NCI-H1105 treated with DMSO at 0.1 percent for 48 hours (cell line): ENCODE results near the gene SYNGAP1.

ENCODE experiments used
- DNase-seq: peaks from one replicate; lab custom pipeline; 2025; lab: John Stamatoyannopoulos, UW

SYNGAP1 gene

DNA sequence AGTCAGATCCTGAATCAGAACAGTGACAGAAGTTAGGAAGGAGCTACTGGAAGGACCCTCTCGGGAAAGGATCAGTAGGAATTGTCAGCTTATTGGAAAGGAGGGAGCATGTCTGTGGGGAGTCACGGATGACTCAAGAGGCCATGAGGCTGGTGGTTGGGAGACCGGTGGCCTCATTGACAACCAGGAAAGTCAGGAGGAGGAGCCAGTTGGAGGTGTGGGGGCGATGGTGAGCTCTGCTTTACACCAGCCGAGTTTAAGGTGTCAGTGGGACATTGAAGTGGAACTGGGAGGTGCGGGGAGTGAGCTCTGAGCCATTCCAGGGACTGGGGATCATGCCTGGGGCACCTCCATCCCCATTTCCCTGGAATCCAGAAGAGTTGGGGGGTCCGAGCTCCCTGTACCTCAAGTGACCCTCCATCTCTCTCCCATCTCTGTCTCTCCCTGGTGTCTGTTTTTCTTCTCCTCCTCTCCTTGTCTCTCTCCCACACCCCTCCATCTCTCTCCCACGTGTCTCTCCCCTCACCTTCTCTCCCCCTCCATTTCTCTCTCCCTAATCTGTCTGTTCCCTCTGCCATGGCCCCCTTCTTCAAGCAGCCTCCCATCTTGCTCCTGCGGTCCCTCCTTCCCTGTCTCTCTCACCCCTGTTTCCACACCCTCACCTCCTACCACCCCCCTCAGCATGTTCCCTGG lies 20.2 kb downstream of the SYNGAP1 start:
- DNase-seq: no peak

- DNase-seq: no peak
These were observed 20.9 kb downstream of the SYNGAP1 start for GRCh38 chr6:33440649-33441309.

- no peak for DNase-seq
These were observed 21.6 kb downstream of the SYNGAP1 start for GRCh38 chr6:33441457-33441856.

GRCh38 chr6:33442283-33442682 lies 22.4 kb downstream of the SYNGAP1 start:
- DNase-seq: no peak

- DNase-seq: no peak
These were observed 23.2 kb downstream of the SYNGAP1 start for GRCh38 chr6:33443025-33443424.

DNA sequence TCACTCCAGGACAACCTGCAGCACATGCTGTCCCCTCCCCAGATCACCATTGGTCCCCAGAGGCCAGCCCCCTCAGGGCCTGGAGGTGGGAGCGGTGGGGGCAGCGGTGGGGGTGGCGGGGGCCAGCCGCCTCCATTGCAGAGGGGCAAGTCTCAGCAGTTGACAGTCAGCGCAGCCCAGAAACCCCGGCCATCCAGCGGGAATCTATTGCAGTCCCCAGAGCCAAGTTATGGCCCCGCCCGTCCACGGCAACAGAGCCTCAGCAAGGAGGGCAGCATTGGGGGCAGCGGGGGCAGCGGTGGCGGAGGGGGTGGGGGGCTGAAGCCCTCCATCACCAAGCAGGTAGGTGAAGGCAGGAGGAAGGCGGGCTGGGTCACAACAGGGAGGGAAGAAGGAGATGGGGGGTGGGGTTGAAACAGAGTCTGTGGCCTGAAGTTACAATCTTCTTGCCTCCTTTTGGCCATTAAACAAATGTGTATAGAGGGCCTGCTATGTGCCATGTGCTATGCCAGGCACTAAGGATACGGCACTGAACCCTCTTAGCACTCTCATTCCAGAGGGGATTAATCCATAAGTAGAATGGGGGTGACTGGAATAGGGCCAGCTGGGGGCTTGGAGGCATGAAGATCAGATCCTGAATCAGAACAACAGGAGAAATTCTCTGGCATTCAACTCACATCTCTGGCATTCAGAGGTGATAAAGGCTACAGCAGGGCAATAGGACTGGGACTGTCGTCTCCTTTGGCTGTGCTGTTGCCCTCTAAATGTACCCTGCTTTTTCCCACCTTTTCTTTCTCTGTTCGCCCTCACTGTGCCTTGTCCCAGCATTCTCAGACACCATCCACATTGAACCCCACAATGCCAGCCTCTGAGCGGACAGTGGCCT lies 24.0 kb downstream of the SYNGAP1 start:
- no peak for DNase-seq

DNA sequence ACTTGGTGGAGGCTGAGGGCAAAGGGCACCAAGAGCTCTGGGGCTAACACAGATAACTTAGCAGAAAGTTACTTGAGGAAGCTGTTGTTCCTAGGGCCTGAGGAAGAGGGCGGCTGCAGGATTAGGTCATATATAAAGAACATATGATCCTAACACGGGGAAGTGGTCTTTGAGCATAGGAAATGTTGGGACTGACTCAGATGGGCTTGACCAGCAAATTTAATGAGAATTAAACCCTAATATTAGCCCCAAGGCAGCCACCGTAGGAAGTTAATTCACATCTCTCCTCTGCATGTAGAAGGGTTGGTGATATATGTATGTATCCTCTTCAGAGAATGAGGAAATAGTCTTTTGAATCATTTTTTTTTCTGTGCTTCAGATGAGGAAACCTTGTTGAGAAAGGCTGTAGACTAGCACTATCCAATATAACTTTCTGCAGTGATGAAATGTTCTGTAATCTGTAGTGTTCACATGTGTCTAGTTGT lies 25.3 kb downstream of the SYNGAP1 start:
- DNase-seq: no peak

GRCh38 chr6:33446356-33446755 lies 26.5 kb downstream of the SYNGAP1 start:
- no peak for DNase-seq

DNA sequence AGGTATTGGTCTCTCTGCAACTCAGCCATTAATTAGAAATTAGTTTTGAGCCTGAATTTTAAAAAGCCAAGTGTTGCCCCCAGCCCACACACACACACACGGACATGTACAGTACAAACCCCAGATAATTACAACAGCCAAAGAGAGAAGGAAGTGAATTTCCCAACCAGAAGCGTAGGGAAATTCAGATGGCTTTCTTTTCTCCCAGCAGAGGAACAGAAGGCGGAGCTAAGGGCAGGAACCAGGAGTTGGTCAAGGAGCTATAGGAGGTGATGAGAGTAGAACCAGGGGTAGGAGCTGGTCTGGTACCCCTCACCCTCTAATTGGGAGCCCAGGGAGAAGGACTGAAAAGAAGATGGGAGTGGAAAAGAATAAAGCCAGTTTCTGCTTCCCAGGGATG lies 30.6 kb downstream of the SYNGAP1 start:
- no peak for DNase-seq

- DNase-seq: no peak
These were observed 31.7 kb downstream of the SYNGAP1 start for GRCh38 chr6:33451606-33452005.

GRCh38 chr6:33452496-33452895 lies 32.6 kb downstream of the SYNGAP1 start:
- DNase-seq: no peak

- DNase-seq: peak; percentile 3
These were observed 33.6 kb downstream of the SYNGAP1 start for GRCh38 chr6:33453393-33454008.

- peak; percentile 96 for DNase-seq
These were observed 34.4 kb downstream of the SYNGAP1 start, which contains the start of gene ZBTB9 for GRCh38 chr6:33454009-33454946. Gene ZBTB9 (plus strand): TSS chr6:33454576. CDS start chr6:33455101, 525 bp downstream.

DNA sequence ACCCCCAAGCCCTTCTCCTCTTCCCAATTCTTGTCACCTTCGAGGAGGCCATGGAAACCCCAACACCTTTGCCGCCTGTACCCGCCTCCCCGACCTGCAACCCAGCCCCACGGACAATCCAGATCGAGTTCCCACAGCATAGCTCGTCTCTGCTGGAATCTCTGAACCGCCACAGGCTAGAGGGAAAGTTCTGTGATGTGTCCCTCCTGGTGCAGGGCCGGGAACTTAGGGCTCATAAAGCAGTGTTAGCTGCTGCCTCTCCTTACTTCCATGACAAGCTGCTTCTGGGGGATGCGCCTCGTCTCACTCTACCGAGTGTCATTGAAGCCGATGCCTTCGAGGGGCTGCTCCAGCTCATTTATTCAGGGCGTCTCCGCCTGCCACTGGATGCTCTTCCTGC lies 35.2 kb downstream of the SYNGAP1 start:
- DNase-seq: no peak

DNA sequence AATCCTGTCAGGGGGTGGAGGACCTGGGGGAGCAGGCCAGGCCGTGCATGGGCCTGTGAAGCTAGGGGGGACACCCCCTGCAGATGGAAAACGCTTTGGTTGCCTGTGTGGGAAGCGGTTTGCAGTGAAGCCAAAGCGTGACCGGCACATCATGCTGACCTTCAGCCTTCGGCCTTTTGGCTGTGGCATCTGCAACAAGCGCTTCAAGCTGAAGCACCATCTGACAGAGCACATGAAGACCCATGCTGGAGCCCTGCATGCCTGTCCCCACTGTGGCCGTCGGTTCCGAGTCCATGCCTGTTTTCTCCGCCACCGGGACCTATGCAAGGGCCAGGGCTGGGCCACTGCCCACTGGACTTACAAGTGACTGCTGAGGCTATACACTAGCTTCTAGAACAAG lies 36.3 kb downstream of the SYNGAP1 start:
- no peak for DNase-seq

DNA sequence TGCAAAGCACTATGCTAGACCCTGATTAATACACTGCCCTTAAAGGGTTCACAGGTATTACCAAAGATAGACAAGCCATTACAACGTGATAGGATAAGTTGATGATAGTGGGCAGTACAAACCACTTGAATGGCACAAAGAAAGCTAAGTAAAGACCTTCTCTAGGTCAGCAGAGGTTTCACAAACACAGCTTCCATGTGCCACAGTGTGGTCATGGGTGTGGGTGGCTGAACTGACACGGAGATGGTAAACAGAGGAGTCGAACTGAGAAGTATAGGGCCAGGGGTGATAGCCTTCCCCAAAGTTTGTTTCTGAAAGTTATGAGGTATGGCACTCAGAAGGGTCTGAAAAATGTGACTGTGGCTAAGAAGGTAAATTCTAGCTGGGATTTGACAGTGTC lies 38.8 kb downstream of the SYNGAP1 start:
- no peak for DNase-seq

GRCh38 chr6:33459226-33459625 lies 39.4 kb downstream of the SYNGAP1 start:
- DNase-seq: no peak

DNA sequence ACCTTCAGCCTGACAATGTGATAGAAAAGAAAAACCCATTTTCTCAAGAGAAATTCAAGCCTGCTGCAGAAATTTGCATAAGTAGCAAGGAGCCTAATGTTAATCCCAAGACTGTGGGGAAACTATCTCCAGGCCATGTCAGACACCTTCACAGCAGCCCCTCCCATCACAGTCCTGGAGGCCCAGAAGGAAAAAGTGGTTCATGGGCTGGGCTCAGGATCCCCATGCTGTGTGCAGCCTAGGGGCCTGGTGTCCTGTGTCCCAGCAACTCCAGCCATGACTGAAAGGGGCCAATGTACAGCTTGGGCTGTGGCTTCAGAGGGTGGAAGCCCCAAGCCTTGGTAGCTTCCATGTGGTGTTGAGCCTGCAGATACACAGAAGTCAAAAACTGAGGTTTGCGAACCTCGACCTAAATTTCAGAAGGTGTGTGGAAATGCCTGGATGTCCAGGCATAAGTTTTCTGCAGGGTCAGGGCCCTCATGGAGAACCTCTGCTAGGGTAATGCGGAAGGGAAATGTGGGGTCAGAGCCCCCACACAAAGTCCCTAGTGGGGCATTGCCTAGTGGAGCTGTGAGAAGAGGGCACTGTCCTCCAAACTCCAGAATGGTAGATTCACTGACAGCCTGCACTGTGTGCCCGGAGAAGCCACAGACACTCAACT lies 46.3 kb downstream of the SYNGAP1 start:
- no peak for DNase-seq

DNA sequence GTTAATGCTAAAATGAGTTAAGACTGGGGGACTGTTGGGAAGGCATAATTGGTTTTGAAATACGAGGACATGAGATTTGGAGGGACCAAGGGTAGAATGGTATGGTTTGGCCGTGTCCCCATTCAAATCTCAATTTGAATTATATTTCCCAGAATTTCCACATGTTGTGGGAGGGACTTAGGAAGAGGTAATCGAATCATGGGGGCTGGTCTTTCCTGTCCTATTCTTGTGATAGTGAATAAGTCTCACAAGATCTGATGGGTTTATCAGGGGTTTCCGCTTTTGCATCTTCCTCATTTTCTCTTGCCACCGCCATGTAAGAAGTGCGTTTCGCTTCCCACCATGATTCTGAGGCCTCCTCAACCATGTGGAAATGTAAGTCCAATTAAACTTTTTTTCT lies 47.2 kb downstream of the SYNGAP1 start:
- no peak for DNase-seq

GRCh38 chr6:33469661-33470060 lies 49.8 kb downstream of the SYNGAP1 start:
- DNase-seq: no peak
